DND-41 (cell line): ENCODE measurements around the gene MORN1.

ENCODE experiments used
- EZH2 ChIP-seq: IDR thresholded peaks from 3 replicates; pipeline ENCODE4 v1.6.1; 2012; ENCODE audit warnings: borderline replicate concordance, low read depth, mild to moderate bottlenecking, moderate library complexity, low read length, inconsistent platforms; ENCODE audit not compliant: severe bottlenecking
- TF ChIP-seq, protein P1 (sequence below): IDR thresholded peaks from 2 replicates; pipeline ENCODE4 v1.5.1; 2012; ENCODE audit warnings: borderline replicate concordance, low read length, moderate library complexity, mild to moderate bottlenecking; ENCODE audit not compliant: poor library complexity, severe bottlenecking; ENCODE audit errors: extremely low read depth

- TF ChIP-seq, protein P1, sequence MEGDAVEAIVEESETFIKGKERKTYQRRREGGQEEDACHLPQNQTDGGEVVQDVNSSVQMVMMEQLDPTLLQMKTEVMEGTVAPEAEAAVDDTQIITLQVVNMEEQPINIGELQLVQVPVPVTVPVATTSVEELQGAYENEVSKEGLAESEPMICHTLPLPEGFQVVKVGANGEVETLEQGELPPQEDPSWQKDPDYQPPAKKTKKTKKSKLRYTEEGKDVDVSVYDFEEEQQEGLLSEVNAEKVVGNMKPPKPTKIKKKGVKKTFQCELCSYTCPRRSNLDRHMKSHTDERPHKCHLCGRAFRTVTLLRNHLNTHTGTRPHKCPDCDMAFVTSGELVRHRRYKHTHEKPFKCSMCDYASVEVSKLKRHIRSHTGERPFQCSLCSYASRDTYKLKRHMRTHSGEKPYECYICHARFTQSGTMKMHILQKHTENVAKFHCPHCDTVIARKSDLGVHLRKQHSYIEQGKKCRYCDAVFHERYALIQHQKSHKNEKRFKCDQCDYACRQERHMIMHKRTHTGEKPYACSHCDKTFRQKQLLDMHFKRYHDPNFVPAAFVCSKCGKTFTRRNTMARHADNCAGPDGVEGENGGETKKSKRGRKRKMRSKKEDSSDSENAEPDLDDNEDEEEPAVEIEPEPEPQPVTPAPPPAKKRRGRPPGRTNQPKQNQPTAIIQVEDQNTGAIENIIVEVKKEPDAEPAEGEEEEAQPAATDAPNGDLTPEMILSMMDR, result no peak
- no peak for TF ChIP-seq EZH2
Measured at GRCh38 chr1:2408456-2408855, 17.1 kb upstream of the MORN1 start.
